Central memory CD4-positive, alpha-beta T cell (primary cell): Measurements from ENCODE around the gene LCNL1.
A peak's percentile ranks its signal among the peaks of the same experiment; 100 is the strongest.

Experiments used
- DNase-seq: peaks from one replicate; pipeline ENCODE4 v3.0.0; 2022
- total RNA-seq, 3 experiments: gene quantifications; one replicate each; lab custom pipeline; 2026; lab: John Stamatoyannopoulos, UW

The LCNL1 gene
- total RNA-seq = 0.04 to 0.39 (median 0.05) reads per million in 3 experiments

- DNase-seq = no peak
These were observed at the start of gene LCNL1 for GRCh38 chr9:136982232-136983051. Gene LCNL1, plus strand, starts transcription at chr9:136982993. Its CDS starts 594 bp downstream, at chr9:136983587.

- DNase-seq = no peak
These were observed 48.5 kb upstream of the LCNL1 start for GRCh38 chr9:136934277-136934676.

GRCh38 chr9:136935651-136936050 lies 47.1 kb upstream of the LCNL1 start:
- DNase-seq = no peak

- no peak for DNase-seq
These were observed 46.1 kb upstream of the LCNL1 start for GRCh38 chr9:136936645-136937170.

GRCh38 chr9:136937186-136938001 lies 45.4 kb upstream of the LCNL1 start:
- no peak for DNase-seq

- no peak for DNase-seq
These were observed 43.3 kb upstream of the LCNL1 start for GRCh38 chr9:136939431-136939995.

GRCh38 chr9:136939996-136940525 lies 42.7 kb upstream of the LCNL1 start:
- DNase-seq = no peak

GRCh38 chr9:136940526-136941230 lies 42.1 kb upstream of the LCNL1 start:
- no peak for DNase-seq

- no peak for DNase-seq
These were observed 41.3 kb upstream of the LCNL1 start for GRCh38 chr9:136941231-136942111.

GRCh38 chr9:136942112-136942880 lies 40.5 kb upstream of the LCNL1 start:
- no peak for DNase-seq

GRCh38 chr9:136942881-136943230 lies 39.9 kb upstream of the LCNL1 start:
- DNase-seq = no peak

- DNase-seq = peak; percentile 28
These were observed 39.2 kb upstream of the LCNL1 start for GRCh38 chr9:136943291-136944211.

GRCh38 chr9:136944212-136944518 lies 38.6 kb upstream of the LCNL1 start:
- DNase-seq = peak; percentile 33

GRCh38 chr9:136944519-136945332 lies 38.1 kb upstream of the LCNL1 start, which contains the start of the genes C8G and FBXW5:
Gene C8G, plus strand, starts transcription at chr9:136945243. Its CDS starts 78 bp downstream, at chr9:136945321.
Gene FBXW5, minus strand, starts transcription at chr9:136944738. Its CDS starts 655 bp downstream, at chr9:136944083.
- peak; percentile 94 for DNase-seq

GRCh38 chr9:136945333-136946227 lies 37.2 kb upstream of the LCNL1 start:
- DNase-seq = no peak

GRCh38 chr9:136946228-136947027 lies 36.4 kb upstream of the LCNL1 start:
- no peak for DNase-seq
